MM.1S (cell line): ENCODE results near the gene ASCC2.

Experiments used
- EZH2 ChIP-seq: fragments of 300-600 bp; sonication (generic); optimal IDR thresholded peaks from 2 replicates; pipeline ENCODE3; 2017; ENCODE audit warnings: low read depth, mild to moderate bottlenecking, antibody characterized with exemption, low read length, mixed read lengths
- EZH2phosphoT487 ChIP-seq: fragments of 300-600 bp; sonication (generic); IDR thresholded peaks from 2 replicates; pipeline ENCODE4 v1.6.1; 2018; ENCODE audit warnings: antibody characterized with exemption, low read length
- TF ChIP-seq, protein P1 (sequence below): fragments of 300-600 bp; sonication (generic); IDR thresholded peaks from 2 replicates; pipeline ENCODE4 v1.5.1; 2016; ENCODE audit warnings: antibody characterized with exemption, low read length, mixed read lengths

DNA sequence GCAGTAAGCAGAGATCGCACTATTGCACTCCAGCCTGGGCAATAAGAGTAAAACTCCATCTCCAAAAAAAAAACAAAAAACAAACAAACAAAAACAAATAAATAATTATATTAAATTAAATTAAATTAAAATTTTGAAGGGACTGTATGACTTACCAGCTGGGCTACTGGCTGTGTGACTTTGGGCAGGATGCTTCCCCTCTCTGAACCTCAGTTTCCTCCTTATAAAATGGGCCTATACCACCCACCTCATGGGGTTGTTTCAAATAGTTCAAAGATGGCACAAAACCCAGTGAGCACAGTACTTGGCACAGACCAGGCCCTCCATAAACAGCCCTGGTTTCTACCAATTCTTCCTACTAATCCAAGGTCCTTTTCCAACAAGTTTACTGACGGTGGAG lies 34.9 kb downstream of the ASCC2 start:
- no peak for TF ChIP-seq EZH2phosphoT487
- TF ChIP-seq, protein P1, sequence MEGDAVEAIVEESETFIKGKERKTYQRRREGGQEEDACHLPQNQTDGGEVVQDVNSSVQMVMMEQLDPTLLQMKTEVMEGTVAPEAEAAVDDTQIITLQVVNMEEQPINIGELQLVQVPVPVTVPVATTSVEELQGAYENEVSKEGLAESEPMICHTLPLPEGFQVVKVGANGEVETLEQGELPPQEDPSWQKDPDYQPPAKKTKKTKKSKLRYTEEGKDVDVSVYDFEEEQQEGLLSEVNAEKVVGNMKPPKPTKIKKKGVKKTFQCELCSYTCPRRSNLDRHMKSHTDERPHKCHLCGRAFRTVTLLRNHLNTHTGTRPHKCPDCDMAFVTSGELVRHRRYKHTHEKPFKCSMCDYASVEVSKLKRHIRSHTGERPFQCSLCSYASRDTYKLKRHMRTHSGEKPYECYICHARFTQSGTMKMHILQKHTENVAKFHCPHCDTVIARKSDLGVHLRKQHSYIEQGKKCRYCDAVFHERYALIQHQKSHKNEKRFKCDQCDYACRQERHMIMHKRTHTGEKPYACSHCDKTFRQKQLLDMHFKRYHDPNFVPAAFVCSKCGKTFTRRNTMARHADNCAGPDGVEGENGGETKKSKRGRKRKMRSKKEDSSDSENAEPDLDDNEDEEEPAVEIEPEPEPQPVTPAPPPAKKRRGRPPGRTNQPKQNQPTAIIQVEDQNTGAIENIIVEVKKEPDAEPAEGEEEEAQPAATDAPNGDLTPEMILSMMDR = no peak
- TF ChIP-seq EZH2 = no peak
